GM12878 (cell line): ENCODE measurements around the gene IPCEF1. TPM values are rescaled to one million over a fixed set of nuclear protein-coding genes. Genes with fewer than 3 reads are reported as not detected.

ENCODE experiments used
- ATAC-seq: fragments of 200-7000 bp; cut with Tn5 transposase; 3 replicates; pipeline ENCODE4 v1.9.1; 2020; ENCODE audit warnings: mild to moderate bottlenecking, moderate library complexity
- BruUV-seq: library from RNA; stranded (reverse); fragments of 400-500 nt; replicated peaks from 2 replicates; lab custom pipeline; 2021; lab: Mats Ljungman, UMichigan
- CTCF ChIA-PET: fragments of 300-600 bp; sonication (Branson Sonifier 250); formaldehyde crosslinking; extraction: SDS; loops from one replicate; lab custom pipeline; 2021; ENCODE audit warnings: inconsistent platforms; lab: Yijun Ruan, JAX
- POLR2A ChIA-PET: fragments of 350-600 bp; formaldehyde crosslinking; extraction: SDS; loops from one replicate; lab custom pipeline; 2021; ENCODE audit warnings: inconsistent platforms; lab: Charles Lee
- RAD21 ChIA-PET: fragments of 300-600 bp; sonication (Branson Sonifier 250); formaldehyde crosslinking; loops from one replicate; lab custom pipeline; 2023; ENCODE audit warnings: antibody characterized with exemption; ENCODE audit not compliant: unreplicated experiment; lab: Charles Lee
- SMC1A ChIA-PET: fragments of 300-600 bp; sonication (Branson Sonifier 250); formaldehyde crosslinking; loops from one replicate; lab custom pipeline; 2023; ENCODE audit not compliant: unreplicated experiment, uncharacterized antibody; lab: Charles Lee
- DNase-seq: peaks from one replicate; pipeline ENCODE4 v3.0.0-alpha.2; 2011; ENCODE audit warnings: low read depth, low spot score
- FAIRE-seq: peaks from 3 replicates; lab custom pipeline; 2011; peaks lifted over from hg19 to GRCh38; lab: Jason Lieb, UNC
- H2AFZ ChIP-seq: 2 replicates; pipeline ENCODE4 v1.6.0; 2011; ENCODE audit warnings: low read depth, low read length, control low read depth; ENCODE audit not compliant: control insufficient read depth
- H3K27ac ChIP-seq: 2 replicates; pipeline ENCODE4 v1.5.1; 2011; ENCODE audit warnings: control low read depth; ENCODE audit not compliant: control insufficient read depth, insufficient read depth
- H3K27me3 ChIP-seq, 2 experiments: replicated peaks in 1 of 2; 2 replicates each; pipeline versions ENCODE4 v1.6.0 to v1.6.1; 2011; ENCODE audit warnings: low read length in 1 of 2; ENCODE audit not compliant: control insufficient read depth in 2 of 2, insufficient read depth in 2 of 2
- H3K36me3 ChIP-seq, 2 experiments: 2 replicates each; pipeline ENCODE4 v1.5.1; 2011; ENCODE audit warnings: low read length in 1 of 2; ENCODE audit not compliant: control insufficient read depth in 2 of 2, insufficient read depth in 2 of 2
- H3K4me1 ChIP-seq: 2 replicates; pipeline ENCODE4 v1.6.1; 2011; ENCODE audit warnings: mild to moderate bottlenecking, low read length, moderate library complexity, mixed read lengths; ENCODE audit not compliant: control insufficient read depth, insufficient read depth
- H3K4me2 ChIP-seq: 2 replicates; pipeline ENCODE4 v1.6.0; 2011; ENCODE audit warnings: control low read depth; ENCODE audit not compliant: control insufficient read depth, insufficient read depth
- H3K4me3 ChIP-seq: fragments of 200-600 bp; sonication (generic); 2 replicates; pipeline ENCODE4 v1.5.1; 2016
- H3K79me2 ChIP-seq: 2 replicates; pipeline ENCODE4 v1.6.0; 2011; ENCODE audit warnings: low read length; ENCODE audit not compliant: control insufficient read depth, insufficient read depth
- H3K9ac ChIP-seq: 2 replicates; pipeline ENCODE4 v1.8.0; 2011; ENCODE audit warnings: low read length, control low read depth, mixed read lengths; ENCODE audit not compliant: control insufficient read depth, insufficient read depth
- H3K9me3 ChIP-seq: replicated peaks from 3 replicates; pipeline ENCODE4 v1.5.1; 2011; ENCODE audit warnings: mild to moderate bottlenecking, low read length; ENCODE audit not compliant: control insufficient read depth, insufficient read depth
- H4K20me1 ChIP-seq: 2 replicates; pipeline ENCODE4 v1.6.0; 2011; ENCODE audit not compliant: control insufficient read depth, insufficient read depth
- HDAC6 ChIP-seq: fragments of 200-600 bp; sonication (generic); IDR thresholded peaks from one replicate; pipeline ENCODE4 v1.8.0; 2017; ENCODE audit warnings: antibody characterized with exemption; ENCODE audit not compliant: unreplicated experiment
- HDGF ChIP-seq: fragments of 450-650 bp; IDR thresholded peaks from 2 replicates; pipeline ENCODE4 v1.6.1; 2016; ENCODE audit warnings: antibody characterized with exemption
- NR2F1 ChIP-seq: fragments of 450-650 bp; conservative IDR thresholded peaks from 2 replicates; pipeline ENCODE4 v1.6.1; 2017; ENCODE audit warnings: mild to moderate bottlenecking
- RB1 ChIP-seq: fragments of 450-650 bp; formaldehyde crosslinking; IDR thresholded peaks from 2 replicates; pipeline ENCODE4 v1.6.1; 2017; ENCODE audit warnings: mild to moderate bottlenecking, borderline replicate concordance
- RCOR1 ChIP-seq: conservative IDR thresholded peaks from 2 replicates; pipeline ENCODE4 v1.6.1; 2012; ENCODE audit warnings: low read depth, low read length, improper control_type of control experiment
- TAF1 ChIP-seq: IDR thresholded peaks from 2 replicates; pipeline ENCODE4 v1.6.1; 2011; ENCODE audit warnings: mild to moderate bottlenecking, low read depth, low read length, borderline replicate concordance
- TCF3 ChIP-seq: IDR thresholded peaks from 2 replicates; pipeline ENCODE4 v1.6.1; 2012; ENCODE audit warnings: low read depth, mild to moderate bottlenecking, low read length, borderline replicate concordance; ENCODE audit not compliant: insufficient read depth
- WRNIP1 ChIP-seq: IDR thresholded peaks from 2 replicates; pipeline ENCODE4 v1.6.1; 2011; ENCODE audit warnings: low read depth, low read length, improper control_type of control experiment, borderline replicate concordance
- ZBED1 ChIP-seq: IDR thresholded peaks from 2 replicates; pipeline ENCODE4 v1.6.1; 2016; ENCODE audit warnings: borderline replicate concordance
- ZNF274 ChIP-seq: IDR thresholded peaks from one replicate; pipeline ENCODE4 v1.8.0; 2011; ENCODE audit not compliant: insufficient read length, insufficient read depth
- WGBS: methylation state at CpG from one replicate; pipeline ENCODE4 v1.1.6; 2016; ENCODE audit warnings: low lambda C conversion rate; ENCODE audit not compliant: insufficient replicate concordance, insufficient coverage; ENCODE audit errors: missing lambda C conversion rate; 5-methylcytosine and 5-hydroxymethylcytosine counted together
- in situ Hi-C: fragments of 300-500 bp; cut with MboI; formaldehyde crosslinking; loops from 9 replicates; pipeline ENCODE4 v1.14.3; 2018; ENCODE audit warnings: mixed read lengths
- intact Hi-C: fragments of 100-400 bp; cut with micrococcal nuclease; formaldehyde crosslinking; loops from one replicate; pipeline ENCODE4 v1.14.2; 2022; ENCODE audit not compliant: unreplicated experiment
- polyA plus RNA-seq, 11 experiments: library from polyadenylated mRNA; depleted of rRNA in 4 of 11; unstranded in 6 of 11; stranded (reverse) in 5 of 11; fragments of >200 nt; fragmentation: Nextera tagmentation in 4 of 11; fragmentation: Illumina TruSeq in 1 of 11; extraction: Ambion mirVana in 4 of 11; extraction: Trizol in 1 of 11; gene quantifications; 1 replicate in 1 of 11; 2 replicates in 10 of 11; pipeline versions ENCODE4 v1.2.1 to v1.2.3, GENCODE V29; 2011 to 2016; ENCODE audit warnings: inconsistent platforms in 2 of 11, missing spikeins in 2 of 11, low read depth in 1 of 11
- total RNA-seq, 4 experiments: library from RNA; depleted of rRNA in 3 of 4; stranded (reverse); fragments of >200 nt in 3 of 4; fragmentation: Illumina TruSeq in 1 of 4; extraction: Trizol in 1 of 4; gene quantifications; 2 replicates each; pipeline versions ENCODE4 v1.2.1 to v1.2.3, GENCODE V29; 2013 to 2021
- TF ChIP-seq, protein P1 (sequence below): fragments of 450-650 bp; IDR thresholded peaks from 2 replicates; pipeline ENCODE4 v1.6.1; 2017; ENCODE audit warnings: mild to moderate bottlenecking, moderate library complexity
- TF ChIP-seq, protein P2 (sequence below): fragments of 450-650 bp; IDR thresholded peaks from 2 replicates; pipeline ENCODE4 v1.6.1; 2016; ENCODE audit warnings: mild to moderate bottlenecking
- TF ChIP-seq, protein P3 (sequence below): fragments of 450-650 bp; IDR thresholded peaks from 2 replicates; pipeline ENCODE4 v1.6.1; 2017; ENCODE audit warnings: mild to moderate bottlenecking, moderate library complexity

Gene IPCEF1
- total and polyA plus RNA-seq, 10 of the 15 experiments (the other 5 are each of a cell fraction or from before 2014, with no cell fraction given), result 1.3 to 137 (median 4.2) TPM

DNA sequence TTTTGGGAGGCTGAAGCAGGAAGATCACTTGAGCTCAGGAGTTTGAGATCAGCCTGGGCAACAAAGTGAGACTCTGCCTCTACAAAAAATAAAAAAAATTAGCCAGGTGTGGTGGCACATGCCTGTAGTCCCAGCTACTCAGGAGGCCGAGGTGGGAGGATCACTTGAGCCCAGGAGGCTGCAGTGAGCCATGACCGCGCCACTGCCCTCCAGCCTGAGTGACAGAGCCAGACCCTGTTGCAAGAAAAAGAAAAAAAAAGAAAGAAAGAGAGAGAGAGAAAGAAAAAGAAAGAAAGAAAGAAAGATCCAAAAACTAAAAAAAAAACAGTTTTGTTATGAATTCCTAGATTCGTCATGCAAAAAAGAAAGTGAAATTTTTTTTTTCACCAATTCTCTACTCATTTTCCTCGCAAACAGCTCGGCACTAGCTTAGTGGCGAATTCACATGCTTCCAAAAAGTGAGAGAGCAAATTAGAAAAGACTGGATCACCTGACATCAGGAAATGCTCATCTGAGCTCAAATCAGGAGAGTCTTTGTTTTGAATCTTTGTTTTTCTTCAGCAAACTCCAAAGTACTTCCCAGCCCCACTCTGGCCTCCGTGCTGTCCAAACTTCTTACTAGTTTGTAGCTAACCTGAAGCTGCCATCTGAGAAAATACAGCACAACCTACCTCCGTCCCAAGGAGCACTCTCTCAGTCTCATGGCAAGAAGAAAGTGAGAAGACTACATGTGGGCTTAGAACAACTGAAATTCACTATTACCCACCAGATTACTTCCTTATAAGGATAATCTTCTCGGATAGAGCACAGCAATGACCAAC, 27.0 kb downstream of the IPCEF1 start:
- Histone ChIP-seq H3K27me3 (no peaks in the 10 kb centered on the region), H3K4me2 (peak overlapping the region; percentile 42; the same call in 1 of the 2 replicates), H2AFZ (peak overlapping the region; percentile 57), H3K4me1 (no peaks in the 10 kb centered on the region), H3K9ac (no peak overlapping the region), H3K27ac (peak overlapping the region; percentile 8; the same call in 1 of the 2 replicates), H3K79me2 (no peaks in the 10 kb centered on the region), H3K36me3 (no peaks in the 10 kb centered on the region), H4K20me1 (no peaks in the 10 kb centered on the region), H3K9me3 (no peaks in the 10 kb centered on the region; the same call in 2 of the 3 replicates), H3K4me3 (no peak overlapping the region)
- in situ Hi-C loops, result no loop called here
- intact Hi-C loops, result no loop called here
- no peak for FAIRE-seq
- DNase-seq, result no peak
- RAD21 ChIA-PET, result no interaction called here
- no peak for ATAC-seq
- POLR2A ChIA-PET, result no interaction called here
- SMC1A ChIA-PET, result interaction anchor here (0.7 to 0.8 kb wide), 2 partner anchors 26 to 72 kb away, joined by 3 read pairs; no protein-coding TSS in a partner anchor
- no TSS peak for BruUV-seq
- TF ChIP-seq, protein P1, sequence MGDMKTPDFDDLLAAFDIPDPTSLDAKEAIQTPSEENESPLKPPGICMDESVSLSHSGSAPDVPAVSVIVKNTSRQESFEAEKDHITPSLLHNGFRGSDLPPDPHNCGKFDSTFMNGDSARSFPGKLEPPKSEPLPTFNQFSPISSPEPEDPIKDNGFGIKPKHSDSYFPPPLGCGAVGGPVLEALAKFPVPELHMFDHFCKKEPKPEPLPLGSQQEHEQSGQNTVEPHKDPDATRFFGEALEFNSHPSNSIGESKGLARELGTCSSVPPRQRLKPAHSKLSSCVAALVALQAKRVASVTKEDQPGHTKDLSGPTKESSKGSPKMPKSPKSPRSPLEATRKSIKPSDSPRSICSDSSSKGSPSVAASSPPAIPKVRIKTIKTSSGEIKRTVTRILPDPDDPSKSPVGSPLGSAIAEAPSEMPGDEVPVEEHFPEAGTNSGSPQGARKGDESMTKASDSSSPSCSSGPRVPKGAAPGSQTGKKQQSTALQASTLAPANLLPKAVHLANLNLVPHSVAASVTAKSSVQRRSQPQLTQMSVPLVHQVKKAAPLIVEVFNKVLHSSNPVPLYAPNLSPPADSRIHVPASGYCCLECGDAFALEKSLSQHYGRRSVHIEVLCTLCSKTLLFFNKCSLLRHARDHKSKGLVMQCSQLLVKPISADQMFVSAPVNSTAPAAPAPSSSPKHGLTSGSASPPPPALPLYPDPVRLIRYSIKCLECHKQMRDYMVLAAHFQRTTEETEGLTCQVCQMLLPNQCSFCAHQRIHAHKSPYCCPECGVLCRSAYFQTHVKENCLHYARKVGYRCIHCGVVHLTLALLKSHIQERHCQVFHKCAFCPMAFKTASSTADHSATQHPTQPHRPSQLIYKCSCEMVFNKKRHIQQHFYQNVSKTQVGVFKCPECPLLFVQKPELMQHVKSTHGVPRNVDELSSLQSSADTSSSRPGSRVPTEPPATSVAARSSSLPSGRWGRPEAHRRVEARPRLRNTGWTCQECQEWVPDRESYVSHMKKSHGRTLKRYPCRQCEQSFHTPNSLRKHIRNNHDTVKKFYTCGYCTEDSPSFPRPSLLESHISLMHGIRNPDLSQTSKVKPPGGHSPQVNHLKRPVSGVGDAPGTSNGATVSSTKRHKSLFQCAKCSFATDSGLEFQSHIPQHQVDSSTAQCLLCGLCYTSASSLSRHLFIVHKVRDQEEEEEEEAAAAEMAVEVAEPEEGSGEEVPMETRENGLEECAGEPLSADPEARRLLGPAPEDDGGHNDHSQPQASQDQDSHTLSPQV, result no peak
- TF ChIP-seq WRNIP1 (no peak), HDGF (no peak), RCOR1 (no peak), HDAC6 (no peak), NR2F1 (no peak), TCF3 (no peak), ZNF274 (no peak), TAF1 (no peak), RB1 (no peak), ZBED1 (no peak)
- TF ChIP-seq, protein P2, sequence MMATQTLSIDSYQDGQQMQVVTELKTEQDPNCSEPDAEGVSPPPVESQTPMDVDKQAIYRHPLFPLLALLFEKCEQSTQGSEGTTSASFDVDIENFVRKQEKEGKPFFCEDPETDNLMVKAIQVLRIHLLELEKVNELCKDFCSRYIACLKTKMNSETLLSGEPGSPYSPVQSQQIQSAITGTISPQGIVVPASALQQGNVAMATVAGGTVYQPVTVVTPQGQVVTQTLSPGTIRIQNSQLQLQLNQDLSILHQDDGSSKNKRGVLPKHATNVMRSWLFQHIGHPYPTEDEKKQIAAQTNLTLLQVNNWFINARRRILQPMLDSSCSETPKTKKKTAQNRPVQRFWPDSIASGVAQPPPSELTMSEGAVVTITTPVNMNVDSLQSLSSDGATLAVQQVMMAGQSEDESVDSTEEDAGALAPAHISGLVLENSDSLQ, result no peak
- TF ChIP-seq, protein P3, sequence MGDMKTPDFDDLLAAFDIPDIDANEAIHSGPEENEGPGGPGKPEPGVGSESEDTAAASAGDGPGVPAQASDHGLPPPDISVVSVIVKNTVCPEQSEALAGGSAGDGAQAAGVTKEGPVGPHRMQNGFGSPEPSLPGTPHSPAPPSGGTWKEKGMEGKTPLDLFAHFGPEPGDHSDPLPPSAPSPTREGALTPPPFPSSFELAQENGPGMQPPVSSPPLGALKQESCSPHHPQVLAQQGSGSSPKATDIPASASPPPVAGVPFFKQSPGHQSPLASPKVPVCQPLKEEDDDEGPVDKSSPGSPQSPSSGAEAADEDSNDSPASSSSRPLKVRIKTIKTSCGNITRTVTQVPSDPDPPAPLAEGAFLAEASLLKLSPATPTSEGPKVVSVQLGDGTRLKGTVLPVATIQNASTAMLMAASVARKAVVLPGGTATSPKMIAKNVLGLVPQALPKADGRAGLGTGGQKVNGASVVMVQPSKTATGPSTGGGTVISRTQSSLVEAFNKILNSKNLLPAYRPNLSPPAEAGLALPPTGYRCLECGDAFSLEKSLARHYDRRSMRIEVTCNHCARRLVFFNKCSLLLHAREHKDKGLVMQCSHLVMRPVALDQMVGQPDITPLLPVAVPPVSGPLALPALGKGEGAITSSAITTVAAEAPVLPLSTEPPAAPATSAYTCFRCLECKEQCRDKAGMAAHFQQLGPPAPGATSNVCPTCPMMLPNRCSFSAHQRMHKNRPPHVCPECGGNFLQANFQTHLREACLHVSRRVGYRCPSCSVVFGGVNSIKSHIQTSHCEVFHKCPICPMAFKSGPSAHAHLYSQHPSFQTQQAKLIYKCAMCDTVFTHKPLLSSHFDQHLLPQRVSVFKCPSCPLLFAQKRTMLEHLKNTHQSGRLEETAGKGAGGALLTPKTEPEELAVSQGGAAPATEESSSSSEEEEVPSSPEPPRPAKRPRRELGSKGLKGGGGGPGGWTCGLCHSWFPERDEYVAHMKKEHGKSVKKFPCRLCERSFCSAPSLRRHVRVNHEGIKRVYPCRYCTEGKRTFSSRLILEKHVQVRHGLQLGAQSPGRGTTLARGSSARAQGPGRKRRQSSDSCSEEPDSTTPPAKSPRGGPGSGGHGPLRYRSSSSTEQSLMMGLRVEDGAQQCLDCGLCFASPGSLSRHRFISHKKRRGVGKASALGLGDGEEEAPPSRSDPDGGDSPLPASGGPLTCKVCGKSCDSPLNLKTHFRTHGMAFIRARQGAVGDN, result no peak
- TF ChIP-seq, all 136 proteins: peak for 0
- CTCF ChIA-PET, result interaction anchor here (0.6 kb wide), 1 partner anchor 175 kb away, joined by 4 read pairs; no protein-coding TSS in a partner anchor
- WGBS, result 31% methylated on average over 10 of the region's 10 CpGs
